Cardiac muscle cell (in vitro differentiated cells and primary cell): ENCODE results near the gene SLC35F3. TPM values are rescaled to one million over a fixed set of nuclear protein-coding genes. Genes with fewer than 3 reads are reported as not detected.

ENCODE experiments used
- DNase-seq, 2 donors: peaks; one replicate each; pipeline versions ENCODE4 v3.0.0 to v3.0.0-alpha.2; 2010 to 2017; ENCODE audit warnings: low read depth in 1 of 2, low spot score in 1 of 2
- H3K27ac ChIP-seq: fragments of 200-600 bp; sonication (generic); 2 replicates; pipeline ENCODE4 v1.5.1; 2016
- H3K27me3 ChIP-seq: fragments of 200-600 bp; sonication (generic); 2 replicates; pipeline ENCODE4 v1.6.0; 2016; ENCODE audit warnings: control low read depth
- H3K36me3 ChIP-seq: fragments of 200-600 bp; sonication (generic); 2 replicates; pipeline ENCODE4 v1.5.1; 2016; ENCODE audit warnings: control low read depth
- H3K4me1 ChIP-seq: fragments of 200-600 bp; sonication (generic); 2 replicates; pipeline ENCODE4 v1.8.1; 2017; ENCODE audit warnings: low read depth, mild to moderate bottlenecking, mixed run types
- H3K4me3 ChIP-seq: fragments of 200-600 bp; sonication (generic); 2 replicates; pipeline ENCODE4 v1.5.1; 2016; ENCODE audit warnings: mild to moderate bottlenecking
- H3K9me3 ChIP-seq: fragments of 200-600 bp; sonication (generic); 2 replicates; pipeline ENCODE4 v1.5.1; 2017; ENCODE audit warnings: low read depth, mild to moderate bottlenecking, control low read depth
- polyA plus RNA-seq: library from polyadenylated mRNA; unstranded; fragments of >200 nt; fragmentation: Nextera tagmentation; extraction: Ambion mirVana; gene quantifications from 2 replicates; pipeline ENCODE4 v1.2.1, GENCODE V29; 2016
- total RNA-seq: library from RNA; depleted of rRNA; stranded (reverse); fragments of >200 nt; gene quantifications from 2 replicates; pipeline ENCODE4 v1.2.3, GENCODE V29; 2016
- TF ChIP-seq, protein P1 (sequence below): IDR thresholded peaks from 2 replicates; pipeline ENCODE4 v1.5.1; 2012; ENCODE audit warnings: low read depth, mild to moderate bottlenecking, low read length

Gene SLC35F3
- total and polyA plus RNA-seq, 2 experiments from 2014 or later, result 0.98 to 2.0 TPM

- H3K27me3 ChIP-seq, result peaks cover 16% of the 10 kb centered on the region
- peak within 1 kb of the TSS; percentile 90 for H3K27ac ChIP-seq
- no peaks in the 10 kb centered on the region for H3K9me3 ChIP-seq
- peak; percentile 97 to 98 for DNase-seq
- H3K36me3 ChIP-seq, result peaks cover 10% of the 10 kb centered on the region
- peak within 1 kb of the TSS; percentile 67 for H3K4me3 ChIP-seq
- H3K4me1 ChIP-seq, result peaks cover 13% of the 10 kb centered on the region
- TF ChIP-seq, protein P1, sequence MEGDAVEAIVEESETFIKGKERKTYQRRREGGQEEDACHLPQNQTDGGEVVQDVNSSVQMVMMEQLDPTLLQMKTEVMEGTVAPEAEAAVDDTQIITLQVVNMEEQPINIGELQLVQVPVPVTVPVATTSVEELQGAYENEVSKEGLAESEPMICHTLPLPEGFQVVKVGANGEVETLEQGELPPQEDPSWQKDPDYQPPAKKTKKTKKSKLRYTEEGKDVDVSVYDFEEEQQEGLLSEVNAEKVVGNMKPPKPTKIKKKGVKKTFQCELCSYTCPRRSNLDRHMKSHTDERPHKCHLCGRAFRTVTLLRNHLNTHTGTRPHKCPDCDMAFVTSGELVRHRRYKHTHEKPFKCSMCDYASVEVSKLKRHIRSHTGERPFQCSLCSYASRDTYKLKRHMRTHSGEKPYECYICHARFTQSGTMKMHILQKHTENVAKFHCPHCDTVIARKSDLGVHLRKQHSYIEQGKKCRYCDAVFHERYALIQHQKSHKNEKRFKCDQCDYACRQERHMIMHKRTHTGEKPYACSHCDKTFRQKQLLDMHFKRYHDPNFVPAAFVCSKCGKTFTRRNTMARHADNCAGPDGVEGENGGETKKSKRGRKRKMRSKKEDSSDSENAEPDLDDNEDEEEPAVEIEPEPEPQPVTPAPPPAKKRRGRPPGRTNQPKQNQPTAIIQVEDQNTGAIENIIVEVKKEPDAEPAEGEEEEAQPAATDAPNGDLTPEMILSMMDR, result no peak
Observed at GRCh38 chr1:234373064-234373958, 468.8 kb downstream of the SLC35F3 start, which contains the start of gene COA6. TSS of gene COA6 (plus strand) at chr1:234373456. CDS start at chr1:234373467, 11 bp downstream.

- no peak for DNase-seq
- H3K4me1 ChIP-seq, result peaks cover 13% of the 10 kb centered on the region
- peaks cover 10% of the 10 kb centered on the region for H3K36me3 ChIP-seq
- no peaks in the 10 kb centered on the region for H3K9me3 ChIP-seq
- peak overlapping the region; percentile 90 for H3K27ac ChIP-seq
- TF ChIP-seq, protein P1, result no peak
- H3K27me3 ChIP-seq, result peaks cover 10% of the 10 kb centered on the region
- H3K4me3 ChIP-seq, result peak overlapping the region; percentile 67
Observed at GRCh38 chr1:234373959-234374254, 469.4 kb downstream of the SLC35F3 start.
